Neuronal stem cell (in vitro differentiated cells): ENCODE measurements around the gene NPHP4.
A peak's percentile ranks its signal among the peaks of the same experiment; 100 is the strongest.

Experiments
- DNase-seq: peaks from one replicate; pipeline ENCODE4 v3.0.0-alpha.2; 2013; ENCODE audit warnings: low spot score
- H2AFZ ChIP-seq: one replicate; pipeline ENCODE4 v1.6.1; 2013; ENCODE audit warnings: mild to moderate bottlenecking, low read length, inconsistent platforms
- H2AK5ac ChIP-seq: 2 replicates; pipeline ENCODE4 v1.6.1; 2013; ENCODE audit warnings: low read depth, mild to moderate bottlenecking, inconsistent platforms, low read length, moderate library complexity, mixed read lengths
- H2BK120ac ChIP-seq: 2 replicates; pipeline ENCODE4 v1.6.1; 2013; ENCODE audit warnings: low read depth, mild to moderate bottlenecking, inconsistent platforms, low read length, moderate library complexity, mixed read lengths
- H2BK12ac ChIP-seq: one replicate; pipeline ENCODE4 v1.6.1; 2013; ENCODE audit warnings: low read length, inconsistent platforms
- H2BK15ac ChIP-seq: 2 replicates; pipeline ENCODE4 v1.6.1; 2013; ENCODE audit warnings: mild to moderate bottlenecking, low read length, inconsistent platforms, mixed read lengths
- H2BK5ac ChIP-seq: one replicate; pipeline ENCODE4 v1.6.1; 2013; ENCODE audit warnings: inconsistent platforms, mild to moderate bottlenecking, low read length, moderate library complexity
- H3K14ac ChIP-seq: one replicate; pipeline ENCODE4 v1.6.1; 2013; ENCODE audit warnings: low read length, inconsistent platforms
- H3K18ac ChIP-seq: 2 replicates; pipeline ENCODE4 v1.6.1; 2013; ENCODE audit warnings: low read length, inconsistent platforms
- H3K23ac ChIP-seq: 2 replicates; pipeline ENCODE4 v1.6.1; 2013; ENCODE audit warnings: low read depth, mild to moderate bottlenecking, mixed read lengths, low read length, inconsistent platforms; ENCODE audit not compliant: poor library complexity
- H3K27ac ChIP-seq: replicated peaks from 3 replicates; pipeline ENCODE4 v1.5.1; 2013; ENCODE audit warnings: low read length, inconsistent platforms
- H3K27me3 ChIP-seq, 3 experiments: 2 replicates each; pipeline ENCODE4 v1.6.1; 2013; ENCODE audit warnings: low read length in 3 of 3, mild to moderate bottlenecking in 2 of 3, inconsistent platforms in 1 of 3, low read depth in 1 of 3, mixed read lengths in 1 of 3, moderate library complexity in 1 of 3; ENCODE audit not compliant: control insufficient read depth in 3 of 3, insufficient read depth in 3 of 3
- H3K36me3 ChIP-seq, 2 donors: replicated peaks in 1 of 2; 2 replicates each; pipeline ENCODE4 v1.6.1; 2013; ENCODE audit warnings: low read length in 2 of 2; ENCODE audit not compliant: control insufficient read depth in 2 of 2, insufficient read depth in 2 of 2
- H3K4ac ChIP-seq: 2 replicates; pipeline ENCODE4 v1.6.1; 2013; ENCODE audit warnings: inconsistent platforms, mild to moderate bottlenecking, low read length, moderate library complexity
- H3K4me1 ChIP-seq, 2 donors: 1 replicate in 1 of 2; 2 replicates in 1 of 2; pipeline ENCODE4 v1.6.1; 2013; ENCODE audit warnings: low read length in 2 of 2, low read depth in 1 of 2; ENCODE audit not compliant: control insufficient read depth in 2 of 2, insufficient read depth in 1 of 2
- H3K4me2 ChIP-seq: one replicate; pipeline ENCODE4 v1.6.1; 2013; ENCODE audit warnings: mild to moderate bottlenecking, low read length, inconsistent platforms; ENCODE audit not compliant: insufficient read depth, poor library complexity, severe bottlenecking
- H3K4me3 ChIP-seq, 2 donors: 2 replicates each; pipeline ENCODE4 v1.5.1; 2013; ENCODE audit warnings: low read length in 2 of 2, mild to moderate bottlenecking in 2 of 2, inconsistent platforms in 1 of 2, moderate library complexity in 1 of 2
- H3K79me1 ChIP-seq: one replicate; pipeline ENCODE4 v1.6.1; 2013; ENCODE audit warnings: low read depth, mild to moderate bottlenecking, inconsistent platforms, low read length, moderate library complexity
- H3K9ac ChIP-seq: one replicate; pipeline ENCODE4 v1.6.1; 2013; ENCODE audit warnings: mild to moderate bottlenecking, low read depth, low read length, inconsistent platforms; ENCODE audit not compliant: poor library complexity
- H3K9me3 ChIP-seq, 2 donors: replicated peaks in 1 of 2; 2 replicates each; pipeline versions ENCODE3 to v1.6.1; 2013; ENCODE audit warnings: low read length in 2 of 2, mild to moderate bottlenecking in 2 of 2, inconsistent platforms in 1 of 2, low read depth in 1 of 2, mixed read lengths in 1 of 2, moderate library complexity in 1 of 2; ENCODE audit not compliant: control insufficient read depth in 2 of 2, insufficient read depth in 1 of 2
- H4K8ac ChIP-seq: one replicate; pipeline ENCODE4 v1.6.1; 2013; ENCODE audit warnings: low read depth, mild to moderate bottlenecking, inconsistent platforms, low read length, moderate library complexity
- H4K91ac ChIP-seq: one replicate; pipeline ENCODE4 v1.6.1; 2013; ENCODE audit warnings: low read length, low read depth, mild to moderate bottlenecking, inconsistent platforms; ENCODE audit not compliant: poor library complexity
- WGBS, 2 donors: extraction: QIAGEN DNeasy Blood & Tissue Kit; methylation state at CpG; one replicate each; pipeline ENCODE4 v1.1.7; 2013; ENCODE audit warnings: missing lambda C conversion rate in 2 of 2, mixed read lengths in 1 of 2; ENCODE audit not compliant: insufficient read length in 2 of 2, insufficient replicate concordance in 1 of 2; ENCODE audit errors: extremely low coverage in 2 of 2; 5-methylcytosine and 5-hydroxymethylcytosine counted together

NPHP4 gene

GRCh38 chr1:5916572-5917280 is 75.5 kb downstream of the NPHP4 start:
- Histone ChIP-seq H3K23ac (no peak overlapping the region), H2BK15ac (no peak overlapping the region), H3K18ac (no peak overlapping the region), H3K36me3 (no peaks in the 10 kb centered on the region), H3K27me3 (no peaks in the 10 kb centered on the region), H4K8ac (no peak overlapping the region), H2AK5ac (no peak overlapping the region), H3K79me1 (peaks cover 3% of the 10 kb centered on the region), H2BK5ac (no peak overlapping the region), H3K4me1 (peaks cover 10 to 16% of the 10 kb centered on the region in 2 donors), H3K27ac (no peak overlapping the region), H3K4me2 (no peak overlapping the region), H3K14ac (no peak overlapping the region), H2BK12ac (no peak overlapping the region), H2AFZ (no peak overlapping the region), H3K9me3 (no peaks in the 10 kb centered on the region), H2BK120ac (no peak overlapping the region), H3K4me3 (no peak overlapping the region), H3K9ac (no peak overlapping the region), H4K91ac (no peak overlapping the region), H3K4ac (no peak overlapping the region)
- DNase-seq: no peak
- WGBS, 2 donors: no CpG with 5 or more reads among the region's 10 CpGs

DNA sequence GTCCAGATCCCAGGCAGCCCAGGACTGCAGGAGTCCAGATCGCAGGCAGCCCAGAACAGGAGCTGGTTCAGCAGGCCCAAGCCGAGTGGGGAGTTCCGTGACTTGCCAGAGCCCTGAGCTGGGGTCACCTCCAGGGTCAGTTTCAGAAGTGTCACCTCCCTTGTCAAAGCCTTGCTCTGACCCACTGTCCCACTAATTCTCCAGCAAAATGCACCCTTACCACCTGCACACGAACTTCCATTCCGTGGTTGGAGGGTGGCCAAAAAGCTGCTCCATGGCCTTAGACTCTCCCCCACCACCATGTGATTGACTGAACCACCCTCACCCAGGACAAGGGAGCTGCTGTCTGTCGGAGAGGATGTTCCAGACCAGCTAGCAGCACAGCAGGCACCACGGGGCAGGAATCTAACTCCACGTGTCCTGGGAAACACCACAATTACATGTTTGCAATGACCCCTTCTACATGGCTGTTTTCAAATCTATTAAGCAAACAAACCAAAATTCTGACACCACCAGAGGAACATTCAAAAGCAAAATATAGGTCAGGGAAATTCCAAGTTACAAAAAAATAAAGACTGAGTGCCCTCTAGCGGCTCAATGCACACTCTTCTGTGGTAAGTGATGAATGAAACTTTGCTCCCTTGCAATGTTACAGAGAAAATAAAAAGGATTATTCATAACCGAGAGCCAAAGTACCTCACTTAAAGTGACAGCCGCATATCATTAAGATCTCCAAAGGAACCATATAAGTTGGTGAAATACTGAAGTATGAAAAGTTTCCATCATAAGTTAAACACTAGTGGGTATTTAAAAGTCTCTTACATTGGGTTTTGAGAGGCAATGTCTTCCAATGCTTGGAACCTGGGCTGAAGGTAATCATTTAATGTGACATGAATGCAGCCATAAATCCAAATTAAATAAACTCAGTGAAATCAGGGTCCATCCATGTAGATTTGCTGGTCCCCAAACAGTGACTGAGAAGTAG is 76.3 kb downstream of the NPHP4 start:
- DNase-seq: no peak
- Histone ChIP-seq H2BK5ac (no peak overlapping the region), H3K27me3 (no peaks in the 10 kb centered on the region), H3K4me2 (no peak overlapping the region), H3K4me1 (peaks cover 10 to 16% of the 10 kb centered on the region in 2 donors), H2BK120ac (no peak overlapping the region), H4K8ac (no peak overlapping the region), H3K9me3 (no peaks in the 10 kb centered on the region), H3K18ac (peak overlapping the region; percentile 50), H3K36me3 (no peaks in the 10 kb centered on the region), H3K9ac (peak overlapping the region; percentile 9), H3K14ac (no peak overlapping the region), H3K79me1 (peaks cover 3% of the 10 kb centered on the region), H2BK15ac (no peak overlapping the region), H4K91ac (no peak overlapping the region), H3K4ac (no peak overlapping the region), H2AK5ac (peak overlapping the region; percentile 74), H3K4me3 (no peak overlapping the region), H2BK12ac (no peak overlapping the region), H2AFZ (no peak overlapping the region), H3K27ac (no peak overlapping the region), H3K23ac (peak overlapping the region; percentile 80)
- no CpG with 5 or more reads among the region's 11 CpGs for WGBS, 2 donors

GRCh38 chr1:5914676-5915365 is 77.4 kb downstream of the NPHP4 start:
- Histone ChIP-seq H2BK15ac (no peak overlapping the region), H3K27ac (no peak overlapping the region)
- WGBS, 2 donors: no CpG with 5 or more reads among the region's 14 CpGs

More at GRCh38 chr1:5914676-5915365, 77.4 kb downstream of the NPHP4 start:
- Histone ChIP-seq H3K18ac (peak overlapping the region; percentile 40), H3K9ac (peak overlapping the region; percentile 9), H3K4me2 (no peak overlapping the region), H2BK5ac (no peak overlapping the region), H4K91ac (no peak overlapping the region), H3K23ac (peak overlapping the region; percentile 70), H3K14ac (peak overlapping the region; percentile 42), H2BK12ac (no peak overlapping the region), H3K27me3 (no peaks in the 10 kb centered on the region), H3K4me1 (peaks cover 10 to 16% of the 10 kb centered on the region in 2 donors), H3K36me3 (no peaks in the 10 kb centered on the region), H2BK120ac (no peak overlapping the region), H3K9me3 (no peaks in the 10 kb centered on the region), H4K8ac (no peak overlapping the region), H2AK5ac (no peak overlapping the region), H3K4me3 (no peak overlapping the region), H3K79me1 (no peaks in the 10 kb centered on the region), H2AFZ (no peak overlapping the region), H3K4ac (no peak overlapping the region)
- no peak for DNase-seq
